HG02938 (cell line): ENCODE results near the gene TP53I11.

ENCODE experiments used
- ATAC-seq: cut with Tn5 transposase; IDR thresholded peaks from one replicate; pipeline ENCODE4 v1.9.1; 2021; ENCODE audit warnings: mild to moderate bottlenecking, moderate library complexity; ENCODE audit not compliant: unreplicated experiment

TP53I11 gene

DNA sequence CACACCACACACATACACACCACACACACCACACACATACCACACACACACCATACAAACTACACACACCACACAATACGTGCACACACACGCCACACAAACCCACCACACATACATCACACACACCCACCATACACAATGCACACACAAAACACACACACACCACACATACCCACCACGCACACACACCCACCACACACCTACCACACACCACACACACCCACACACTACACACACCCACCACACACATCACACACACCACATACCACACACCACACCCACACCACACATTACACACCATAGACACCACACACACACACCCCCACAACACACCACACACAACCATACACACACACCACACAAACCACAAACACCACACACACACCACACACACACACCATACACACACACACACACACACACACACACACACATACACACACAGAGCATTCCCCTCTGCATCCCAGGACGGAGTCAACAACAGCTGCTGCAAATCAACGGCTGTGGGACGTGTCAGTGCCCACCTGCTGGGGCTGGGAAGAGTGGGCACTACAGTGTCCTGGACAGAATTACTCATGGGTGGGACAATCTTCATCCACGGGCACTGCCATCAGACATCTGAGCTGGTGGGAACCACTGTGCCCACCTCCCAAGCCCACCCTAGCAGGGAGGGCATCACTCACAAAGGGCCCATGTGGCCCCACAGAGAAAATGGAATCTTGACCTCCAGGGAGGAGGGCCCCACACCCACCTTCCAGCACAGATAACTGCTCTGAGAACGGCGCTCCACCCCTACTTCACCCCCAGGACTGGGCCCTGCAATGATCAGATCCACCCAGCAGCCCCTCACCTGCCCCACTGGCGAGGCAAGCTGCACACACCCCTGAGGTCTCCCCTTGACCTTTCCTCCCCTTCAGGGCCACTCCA, 8.4 kb downstream of the TP53I11 start:
- ATAC-seq, result no peak

DNA sequence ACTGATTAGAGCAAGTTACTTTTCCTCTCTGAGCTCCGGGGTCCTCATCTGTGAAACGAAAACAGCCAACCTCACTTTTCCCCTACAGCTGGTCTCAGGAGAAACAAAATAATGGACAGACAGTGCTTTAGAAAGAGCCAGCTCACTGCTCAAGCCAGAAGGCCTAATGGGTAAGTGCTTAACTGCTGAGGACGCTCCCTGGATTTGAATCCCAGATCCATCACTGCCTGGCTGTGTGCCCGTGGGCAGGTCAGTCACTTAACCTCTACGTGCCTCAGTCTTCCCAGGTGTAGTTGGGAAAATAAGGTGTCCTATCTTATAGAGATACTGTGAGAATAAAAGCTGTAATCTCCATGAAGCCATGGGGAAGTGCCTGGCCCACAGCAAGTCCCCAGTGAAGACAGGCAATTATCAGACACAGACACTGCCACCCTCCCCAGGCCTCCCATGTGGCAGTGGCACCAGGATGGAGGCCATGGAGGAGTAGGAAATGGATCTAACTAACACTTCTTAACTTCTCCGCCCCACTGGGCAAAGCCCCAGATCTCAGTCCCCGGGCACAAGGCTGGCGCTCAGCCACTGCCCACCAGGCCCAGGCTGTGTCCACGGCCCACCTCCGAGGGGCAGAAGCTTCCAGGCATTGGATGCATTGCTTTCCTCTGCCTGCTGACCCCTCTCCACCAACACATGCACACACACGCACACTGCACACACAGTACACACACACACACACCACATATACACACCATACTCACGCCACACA, 9.2 kb downstream of the TP53I11 start:
- ATAC-seq, result no peak

DNA sequence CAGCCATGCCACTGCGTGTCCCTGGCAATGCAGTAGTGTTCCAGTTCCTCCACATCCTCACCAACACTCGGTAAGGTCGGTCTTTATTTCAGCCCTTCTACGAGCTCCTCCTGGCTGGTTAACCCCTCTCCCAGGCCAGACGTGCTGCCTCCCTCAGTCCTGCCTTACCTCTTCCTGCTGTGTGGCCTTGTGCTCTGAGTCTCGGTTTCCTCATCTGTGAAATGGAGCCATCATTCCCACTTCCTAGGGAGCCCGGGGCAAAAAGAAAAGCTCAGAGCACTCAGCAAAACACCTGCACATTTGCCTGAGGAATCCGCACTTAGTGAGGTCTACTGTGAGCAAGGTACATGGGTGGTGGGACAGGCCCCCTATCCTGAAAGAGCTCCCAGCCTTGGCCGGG, 9.8 kb downstream of the TP53I11 start:
- ATAC-seq, result no peak

DNA sequence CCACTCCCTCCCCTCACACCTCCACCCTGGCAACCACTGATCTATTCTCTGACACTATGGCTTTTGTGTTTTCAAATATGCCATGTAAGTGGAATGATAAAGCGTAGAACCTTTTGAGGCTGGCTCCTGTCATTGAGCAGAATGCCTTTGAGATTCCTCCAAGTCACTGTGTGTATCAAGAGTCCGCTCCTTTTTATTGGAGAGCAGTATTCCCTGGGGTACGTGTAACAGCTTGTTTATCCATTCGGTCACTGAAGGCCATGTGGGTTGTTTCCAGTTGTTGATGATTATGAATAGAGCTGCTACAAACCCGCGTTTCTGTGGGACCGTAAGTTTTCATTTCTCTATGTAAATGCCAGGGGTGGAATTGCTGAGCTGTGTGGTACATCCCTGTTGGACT, 10.3 kb downstream of the TP53I11 start:
- ATAC-seq, result no peak

DNA sequence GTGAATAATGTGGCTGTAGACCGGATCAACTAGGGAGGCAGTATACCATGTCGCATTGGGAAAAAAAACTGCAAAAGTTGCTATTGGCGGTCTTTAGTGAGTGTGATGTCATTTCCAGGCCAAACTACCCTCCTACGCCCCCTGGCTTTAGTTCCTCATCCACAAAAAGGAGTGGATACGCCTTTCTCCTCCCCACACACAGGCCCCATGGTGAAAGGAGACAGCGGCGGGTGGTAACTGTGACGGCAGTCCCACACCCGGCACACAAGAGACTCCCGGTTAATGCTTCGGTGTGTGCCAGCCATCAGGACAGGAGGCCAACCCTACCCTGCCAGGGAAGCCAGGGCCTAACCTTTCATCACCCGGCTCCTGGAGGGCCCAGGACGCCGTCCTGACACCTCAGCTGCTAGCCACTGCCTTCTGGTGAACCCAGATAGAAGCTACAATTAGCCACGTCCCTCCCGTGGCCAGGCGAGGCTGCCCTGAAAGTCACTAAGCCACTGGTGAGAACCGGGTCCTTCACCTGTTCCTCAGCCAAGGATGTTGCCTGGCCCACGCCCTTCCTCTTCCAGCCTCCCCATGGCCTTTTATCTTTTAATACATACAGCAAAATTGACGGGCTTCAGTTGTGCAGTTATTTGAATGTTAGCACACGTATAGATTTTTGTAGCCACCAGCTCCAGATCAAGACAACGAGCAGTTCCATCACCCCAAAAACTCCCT, 10.8 kb downstream of the TP53I11 start:
- ATAC-seq, result no peak

DNA sequence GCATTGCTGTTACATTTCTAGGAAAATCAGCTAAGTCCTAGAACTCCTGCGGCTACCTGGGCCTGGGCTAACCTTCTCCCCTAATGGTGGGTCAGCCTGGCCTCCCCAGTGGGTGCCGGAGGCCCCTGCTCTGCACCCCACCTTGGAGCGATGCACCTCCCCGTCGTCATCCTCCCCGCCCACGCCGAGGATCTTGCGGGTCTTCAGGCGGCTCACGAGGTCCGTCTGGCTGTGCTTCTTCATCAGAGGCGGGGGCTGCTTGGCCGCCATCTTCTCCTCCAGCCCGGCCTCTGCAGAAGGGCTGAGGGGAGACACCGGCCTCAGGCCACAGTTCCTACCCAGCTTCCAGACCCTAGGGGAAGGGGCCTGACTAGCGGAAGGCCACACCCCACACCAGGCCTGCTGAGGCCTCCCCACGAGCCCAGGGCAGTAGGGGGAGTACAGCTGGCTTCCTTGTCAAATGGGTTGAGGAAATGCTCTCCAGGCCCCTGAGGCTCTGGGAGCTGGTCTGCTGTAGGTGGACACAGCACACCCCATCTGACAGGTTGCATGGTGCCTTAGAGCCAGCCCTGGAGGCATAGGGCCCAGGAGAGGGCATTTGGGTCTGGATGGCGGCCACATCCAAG, 12.5 kb downstream of the TP53I11 start:
- no peak for ATAC-seq

DNA sequence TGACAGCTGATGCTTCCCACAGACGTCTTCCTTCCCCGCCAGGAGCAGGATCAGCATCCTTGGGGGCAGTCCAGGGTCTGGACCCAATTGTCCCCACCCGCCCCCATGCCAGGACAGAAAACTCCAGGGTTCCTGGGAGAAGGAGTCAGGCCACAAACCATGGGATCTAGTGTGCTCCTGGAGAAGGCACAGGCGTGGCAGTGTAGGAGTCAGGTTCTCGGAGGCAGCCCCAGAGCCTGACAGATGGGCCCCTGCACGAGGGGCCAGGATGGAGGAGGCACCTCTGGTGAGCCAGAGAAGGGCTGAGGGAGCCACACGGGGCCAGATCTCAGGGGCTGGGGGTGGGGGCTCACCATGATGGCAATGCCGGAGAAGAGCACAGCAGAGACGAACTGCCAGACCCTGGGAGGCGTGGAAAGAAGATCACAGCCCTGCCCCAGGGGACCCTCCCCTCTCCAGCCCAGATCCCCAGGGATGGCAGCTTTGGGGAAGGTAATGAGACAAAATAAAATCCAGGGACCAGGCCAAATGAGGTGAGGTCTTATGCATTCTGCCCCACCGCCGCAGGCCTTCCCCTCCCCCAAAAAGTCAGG, 13.6 kb downstream of the TP53I11 start:
- ATAC-seq, result no peak

DNA sequence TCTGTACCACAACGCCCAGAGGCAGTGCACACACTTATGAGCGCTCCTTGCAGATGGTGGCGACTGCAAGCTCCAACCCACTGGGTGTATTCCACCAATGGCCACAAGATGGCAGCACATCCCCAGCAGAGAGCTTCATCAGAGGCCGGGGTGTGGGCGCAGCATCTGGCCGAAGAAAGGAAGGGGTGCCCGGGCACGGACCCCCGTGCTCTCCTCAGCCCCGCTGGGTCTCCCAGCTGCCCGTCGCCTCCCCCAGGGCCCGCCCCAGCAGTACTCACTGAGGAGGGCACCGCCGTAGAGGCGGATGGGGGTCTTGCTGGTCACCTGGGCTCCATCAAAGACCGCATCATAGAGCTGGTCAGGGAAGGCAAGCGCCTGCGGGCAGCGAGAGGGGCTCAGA, 14.2 kb downstream of the TP53I11 start:
- no peak for ATAC-seq

DNA sequence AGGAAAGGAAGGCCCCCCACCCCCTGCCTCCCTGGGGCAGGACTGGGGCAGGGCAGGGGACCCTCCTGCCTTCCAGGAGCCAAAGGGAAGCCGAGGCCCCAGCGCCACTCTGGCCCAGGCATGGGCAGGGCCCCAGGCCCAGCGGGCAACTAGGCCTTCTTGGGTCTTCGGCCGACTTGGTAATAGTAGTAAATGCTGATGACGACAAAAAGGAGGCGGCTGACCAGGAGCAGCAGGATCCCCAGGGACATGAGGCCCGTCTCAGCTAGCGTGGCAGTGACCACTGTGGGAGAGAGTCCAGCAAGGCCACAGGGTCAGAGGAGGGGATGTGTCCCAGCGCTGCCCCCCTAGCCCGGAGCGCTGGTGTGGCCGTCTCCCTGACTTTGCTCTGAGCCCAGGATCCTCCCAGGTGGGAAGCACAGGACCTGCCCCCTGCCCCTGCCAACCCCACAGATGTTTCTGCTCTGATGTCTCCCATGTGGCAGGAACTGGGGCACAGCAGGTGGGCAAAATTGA, 15.9 kb downstream of the TP53I11 start:
- ATAC-seq, result no peak

DNA sequence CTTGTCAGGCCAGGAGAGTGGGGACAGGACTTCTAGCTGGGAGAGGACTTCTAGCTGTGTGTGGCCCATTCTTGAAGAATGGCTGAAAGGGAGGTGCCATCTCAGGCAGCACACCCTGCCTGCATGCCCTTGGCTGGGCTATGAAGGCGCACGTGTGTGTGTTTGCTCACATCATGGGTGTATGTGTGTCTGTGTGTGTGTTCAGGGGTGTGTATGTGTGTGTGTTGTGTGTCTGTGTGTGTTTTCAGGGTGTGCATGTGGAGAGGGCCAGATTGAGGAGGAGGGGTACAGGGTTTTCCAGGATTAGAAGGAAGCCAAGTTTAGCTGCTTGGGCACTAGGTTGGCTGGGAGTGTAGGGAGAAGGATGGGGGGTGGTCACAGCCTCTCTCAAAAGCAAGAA, 16.6 kb downstream of the TP53I11 start:
- ATAC-seq, result no peak

DNA sequence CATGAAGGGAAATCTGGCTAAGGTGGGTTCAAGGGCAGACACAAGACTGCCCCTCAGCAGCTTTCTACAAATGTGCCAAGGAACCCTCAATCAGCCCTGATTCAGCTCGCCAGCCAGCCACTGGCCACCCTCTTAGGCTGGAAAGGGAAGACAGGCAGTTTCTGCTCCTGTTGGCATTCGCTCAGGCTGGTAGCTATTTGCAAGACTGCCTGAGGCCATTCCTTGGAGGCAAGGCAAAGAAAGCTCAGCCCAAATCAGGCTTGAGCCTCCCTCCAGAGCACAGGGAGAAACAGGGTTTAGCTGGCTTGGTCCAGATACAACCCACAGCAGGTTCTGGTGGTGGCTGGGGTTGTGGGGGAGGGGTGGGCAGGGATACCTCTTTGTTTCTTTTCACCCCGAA, 19.2 kb downstream of the TP53I11 start:
- ATAC-seq, result no peak

DNA sequence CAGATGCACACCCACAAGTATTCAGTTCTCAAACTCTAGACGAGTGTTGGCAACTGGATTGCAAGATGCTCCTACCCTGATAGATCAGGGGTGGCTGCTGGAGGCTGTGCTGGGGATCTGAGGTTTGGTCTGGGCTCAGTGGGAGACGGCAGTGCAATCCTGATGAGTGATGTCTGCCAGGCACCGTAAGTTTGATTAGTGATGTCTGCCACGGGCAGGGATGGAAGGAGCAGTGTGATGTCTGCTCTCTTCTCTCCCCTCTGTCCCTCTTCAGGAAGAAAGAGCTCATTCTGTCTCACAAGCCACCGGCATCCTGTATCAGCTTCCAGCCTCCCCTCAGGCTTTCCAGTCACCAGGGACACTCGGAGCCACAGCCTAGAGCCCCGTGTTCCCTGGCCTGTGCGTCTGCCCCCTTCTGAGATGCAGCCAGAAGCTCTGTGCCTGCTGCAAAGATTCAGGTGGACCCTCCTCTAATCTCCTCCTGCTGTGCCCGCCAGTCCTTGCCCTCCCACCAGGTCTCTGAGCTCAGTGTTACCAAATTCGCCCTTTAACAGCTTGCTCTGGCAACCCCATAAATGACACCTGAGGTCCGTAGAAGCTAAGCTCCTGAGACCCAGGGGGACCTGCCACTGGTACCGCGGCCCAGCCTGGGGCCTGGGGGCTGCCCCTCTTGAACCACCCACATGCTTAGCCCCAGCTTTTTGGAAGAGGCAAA, 19.9 kb downstream of the TP53I11 start:
- ATAC-seq, result no peak

DNA sequence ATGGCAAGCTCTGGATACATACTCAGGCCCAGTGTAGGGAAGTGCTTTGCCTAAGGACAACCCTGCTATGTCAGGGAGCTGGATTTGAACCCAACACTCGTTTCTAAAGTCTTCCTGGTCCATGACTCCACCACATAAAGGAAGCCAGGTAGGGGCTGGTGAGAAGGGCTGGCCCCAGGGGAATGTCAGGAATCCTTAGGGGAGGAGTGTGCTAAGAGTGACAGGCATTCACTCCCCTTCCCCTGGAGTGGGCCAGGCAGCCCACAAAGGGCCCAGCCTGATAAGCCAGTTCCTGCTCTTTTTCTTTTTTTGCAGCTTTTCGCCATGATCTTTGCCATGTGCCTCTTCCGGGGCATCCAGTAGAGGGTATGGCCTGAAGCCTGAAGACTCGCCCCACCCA, 21.9 kb downstream of the TP53I11 start:
- ATAC-seq, result no peak

DNA sequence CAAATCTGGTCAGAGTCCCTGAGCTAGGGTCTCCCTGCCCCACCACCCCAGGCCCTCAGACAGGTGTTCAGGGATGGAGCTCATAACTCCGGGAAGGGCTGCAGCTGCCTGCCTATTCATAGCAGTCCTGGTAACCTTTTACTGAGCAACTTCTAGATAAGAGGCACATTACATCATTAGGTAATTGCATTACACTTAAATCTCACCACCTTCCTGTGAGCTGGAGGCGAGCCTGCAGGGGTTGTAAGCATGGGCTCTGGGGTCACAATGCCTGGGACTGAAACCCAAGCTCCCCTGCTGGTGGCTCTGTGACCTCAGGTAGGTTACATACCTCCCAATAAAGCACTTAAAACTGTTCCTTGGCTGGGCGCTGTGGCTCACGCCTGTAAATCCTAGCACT, 22.5 kb downstream of the TP53I11 start:
- ATAC-seq, result no peak

DNA sequence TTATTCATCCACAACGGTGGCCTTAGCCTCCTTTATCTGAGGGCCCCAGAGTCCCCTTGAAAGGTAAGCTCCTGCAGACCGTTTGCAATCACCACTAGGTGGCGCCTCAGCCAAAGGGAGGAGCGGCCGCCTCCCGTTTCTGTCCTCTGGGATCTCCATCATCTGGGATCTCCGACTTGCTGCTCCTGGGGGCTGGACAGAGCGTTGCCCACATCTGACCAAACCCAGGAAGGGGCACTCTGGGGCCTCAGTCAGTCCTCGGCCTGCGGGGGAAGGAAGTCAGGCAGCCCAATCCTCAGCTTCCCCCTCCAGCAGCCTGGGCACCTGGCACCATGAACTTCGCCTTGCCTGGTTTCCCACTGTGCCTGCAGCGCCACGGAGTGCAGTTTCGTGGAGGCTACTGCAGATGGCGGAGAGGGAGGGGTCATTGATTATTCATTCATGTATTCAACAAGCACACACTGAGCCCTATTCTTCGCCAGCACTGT, 23.5 kb downstream of the TP53I11 start:
- peak; percentile 51 for ATAC-seq

DNA sequence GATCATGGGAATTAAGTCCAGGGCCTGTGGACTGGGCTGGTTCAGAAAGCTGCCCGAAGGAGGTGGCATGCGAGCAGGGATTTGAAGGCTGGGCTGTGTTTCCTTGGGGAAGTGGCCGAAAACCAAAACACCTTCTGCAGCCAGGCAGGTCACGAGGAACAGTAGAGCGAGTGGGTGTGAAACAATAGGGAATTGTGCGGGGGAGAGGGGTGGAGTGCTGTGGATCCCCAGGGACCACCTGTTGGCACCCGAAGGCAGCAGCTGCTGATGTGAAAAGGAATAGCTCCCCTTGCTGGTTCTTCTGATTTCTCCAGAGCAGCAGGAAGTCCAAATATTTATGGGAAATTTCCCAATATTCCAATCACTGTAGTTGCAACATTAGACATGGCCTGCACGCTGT, 24.6 kb downstream of the TP53I11 start:
- no peak for ATAC-seq

DNA sequence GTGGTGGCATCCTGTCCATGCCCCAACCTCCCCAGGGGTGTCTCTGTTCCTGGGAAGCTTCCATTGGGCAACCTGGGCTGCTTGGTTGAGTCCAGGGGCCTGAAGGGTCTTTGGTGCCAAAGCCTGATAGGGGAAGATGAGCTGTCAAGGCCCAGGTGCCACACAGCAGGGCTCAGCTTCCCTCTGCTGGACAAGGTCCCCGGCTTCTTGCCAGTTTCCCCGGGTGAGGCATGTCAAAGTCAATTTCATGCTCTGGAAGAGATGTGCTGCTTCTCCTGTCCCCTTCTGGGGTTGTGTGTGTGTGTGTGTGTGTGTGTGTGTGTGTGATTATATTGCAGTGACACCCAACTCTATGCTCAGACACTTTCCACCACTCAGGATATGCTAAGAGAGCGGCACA, 26.9 kb downstream of the TP53I11 start:
- no peak for ATAC-seq

DNA sequence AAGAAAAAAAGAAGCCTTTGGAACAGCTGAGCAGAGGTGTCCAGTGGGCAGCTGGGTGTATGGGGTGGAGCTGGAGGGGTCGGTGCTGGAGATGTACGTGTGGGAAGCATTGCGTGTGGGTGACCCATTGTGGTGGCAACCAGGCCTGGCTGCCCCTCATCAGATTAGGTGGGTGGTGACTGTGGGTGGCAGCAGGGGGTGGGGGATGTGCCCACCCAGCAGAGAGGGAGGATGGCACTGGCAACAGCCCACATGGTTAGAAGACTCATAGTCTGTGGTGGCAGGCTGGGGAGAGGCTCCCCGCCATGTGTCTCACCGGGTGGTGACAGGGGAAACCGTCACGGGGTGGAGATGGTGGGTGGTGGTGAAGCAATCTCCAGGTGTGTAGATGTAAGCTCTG, 27.6 kb downstream of the TP53I11 start:
- no peak for ATAC-seq

DNA sequence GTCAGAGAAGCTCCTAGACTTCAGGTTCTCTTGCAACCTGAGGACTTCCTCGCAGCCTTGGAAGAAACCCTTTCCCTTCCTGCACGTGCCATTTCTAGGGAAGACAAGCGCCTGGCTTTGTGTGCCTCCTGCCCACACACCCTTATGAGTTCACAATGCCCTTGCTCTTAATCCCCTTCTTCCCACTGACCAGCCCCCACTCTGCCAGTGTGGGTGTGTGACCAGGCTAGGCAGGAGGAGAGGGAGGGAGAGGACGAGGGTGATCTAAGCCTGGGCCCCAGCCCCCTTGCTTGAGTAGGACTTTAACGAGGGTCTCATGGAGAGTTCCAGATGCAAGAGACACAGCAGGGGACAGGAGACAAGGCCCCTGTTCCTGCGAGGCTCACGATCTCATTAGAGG, 30.2 kb downstream of the TP53I11 start:
- ATAC-seq, result no peak

DNA sequence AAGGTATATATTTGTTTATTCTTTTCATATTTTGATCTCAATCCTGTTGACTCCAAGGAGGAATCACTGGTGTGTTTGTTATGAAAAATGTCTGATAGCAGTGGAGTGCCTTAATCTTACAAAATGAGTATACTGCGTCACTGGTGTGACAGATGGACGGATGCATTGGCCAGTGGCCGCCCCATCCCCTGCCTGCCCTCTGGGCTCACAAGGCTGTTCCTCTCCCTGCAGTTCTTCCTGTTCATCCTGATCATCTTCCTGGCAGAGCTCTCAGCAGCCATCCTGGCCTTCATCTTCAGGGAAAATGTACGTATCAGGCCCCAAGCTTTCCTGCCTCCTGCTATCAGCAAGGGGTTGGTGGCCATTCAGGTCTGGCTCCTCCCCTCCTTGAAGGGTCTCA, 32.9 kb downstream of the TP53I11 start:
- ATAC-seq, result no peak
